Umbilical cord (tissue), 1 donor: ENCODE results near the gene TADA2B. TPM values are rescaled to one million over a fixed set of nuclear protein-coding genes. Genes with fewer than 3 reads are reported as not detected.

ENCODE experiments used
- total RNA-seq: library from RNA; depleted of rRNA; stranded (reverse); fragments of >200 nt; gene quantifications from one replicate; pipeline ENCODE4 v1.2.3, GENCODE V29; 2014; ENCODE audit warnings: low replicate concordance; ENCODE audit not compliant: insufficient read depth

Gene TADA2B
- total RNA-seq, 1 donor from 2014 or later: 11.1 TPM

Other genes starting within 250 kb of the TADA2B start
- gene TBC1D14, start 133.5 kb upstream of the TADA2B start, total RNA-seq: 35.6 TPM
- gene GRPEL1, start 24.7 kb downstream of the TADA2B start, total RNA-seq: 27.0 TPM
- gene SORCS2, start 149.2 kb downstream of the TADA2B start, total RNA-seq: 9.6 TPM